HEK293T (cell line): ENCODE results near the gene LPCAT1.

Experiments used
- CTCF ChIA-PET: fragments of 350-600 bp; formaldehyde crosslinking; extraction: SDS; loops from one replicate; lab custom pipeline; 2021; ENCODE audit warnings: antibody characterized with exemption, inconsistent platforms; lab: Yijun Ruan, JAX
- POLR2A ChIA-PET: fragments of 350-600 bp; formaldehyde crosslinking; extraction: SDS; loops from one replicate; lab custom pipeline; 2020; ENCODE audit warnings: antibody characterized with exemption, inconsistent platforms; lab: Yijun Ruan, JAX
- DNase-seq: peaks from one replicate; pipeline ENCODE4 v3.0.0; 2012; ENCODE audit warnings: mixed read lengths; ENCODE audit errors: extremely low spot score
- ARNT ChIP-seq: fragments of 450-650 bp; IDR thresholded peaks from 2 replicates; pipeline ENCODE4 v1.6.1; 2017; ENCODE audit warnings: mild to moderate bottlenecking
- BHLHE40 ChIP-seq: fragments of 450-650 bp; IDR thresholded peaks from 2 replicates; pipeline ENCODE4 v1.6.1; 2016; ENCODE audit warnings: mild to moderate bottlenecking, moderate library complexity, borderline replicate concordance
- CTBP1 ChIP-seq: fragments of 450-650 bp; IDR thresholded peaks from 2 replicates; pipeline ENCODE4 v1.6.1; 2016; ENCODE audit warnings: borderline replicate concordance
- ELF4 ChIP-seq: fragments of 450-650 bp; IDR thresholded peaks from 2 replicates; pipeline ENCODE4 v1.6.1; 2017; ENCODE audit warnings: antibody characterized with exemption
- FOXA1 ChIP-seq: fragments of 450-650 bp; IDR thresholded peaks from 2 replicates; pipeline ENCODE4 v1.6.1; 2016; ENCODE audit warnings: mild to moderate bottlenecking
- FOXK2 ChIP-seq: fragments of 450-650 bp; IDR thresholded peaks from 2 replicates; pipeline ENCODE4 v1.6.1; 2016; ENCODE audit warnings: mild to moderate bottlenecking
- FOXM1 ChIP-seq: fragments of 450-650 bp; IDR thresholded peaks from 2 replicates; pipeline ENCODE4 v1.6.1; 2017; ENCODE audit warnings: mild to moderate bottlenecking, borderline replicate concordance
- HDGF ChIP-seq: fragments of 450-650 bp; IDR thresholded peaks from 2 replicates; pipeline ENCODE4 v1.6.1; 2017; ENCODE audit warnings: antibody characterized with exemption, borderline replicate concordance
- L3MBTL2 ChIP-seq: fragments of 450-650 bp; conservative IDR thresholded peaks from 2 replicates; pipeline ENCODE4 v1.6.1; 2016; ENCODE audit warnings: mild to moderate bottlenecking
- LEF1 ChIP-seq: fragments of 450-650 bp; IDR thresholded peaks from 2 replicates; pipeline ENCODE4 v1.6.1; 2017; ENCODE audit warnings: mild to moderate bottlenecking, borderline replicate concordance
- NFRKB ChIP-seq: fragments of 450-650 bp; IDR thresholded peaks from 2 replicates; pipeline ENCODE4 v1.6.1; 2016; ENCODE audit warnings: mild to moderate bottlenecking, moderate library complexity
- SP1 ChIP-seq: fragments of 450-650 bp; IDR thresholded peaks from 2 replicates; pipeline ENCODE4 v1.6.1; 2017
- SUZ12 ChIP-seq: fragments of 450-650 bp; IDR thresholded peaks from 2 replicates; pipeline ENCODE4 v1.6.1; 2016; ENCODE audit warnings: mild to moderate bottlenecking
- TARDBP ChIP-seq: fragments of 450-650 bp; IDR thresholded peaks from 2 replicates; pipeline ENCODE4 v1.6.1; 2016
- ZNF384 ChIP-seq: fragments of 450-650 bp; IDR thresholded peaks from 2 replicates; pipeline ENCODE4 v1.6.1; 2016
- TF ChIP-seq, protein P1 (sequence below): fragments of 450-650 bp; IDR thresholded peaks from 2 replicates; pipeline ENCODE4 v1.6.1; 2016

Gene LPCAT1

DNA sequence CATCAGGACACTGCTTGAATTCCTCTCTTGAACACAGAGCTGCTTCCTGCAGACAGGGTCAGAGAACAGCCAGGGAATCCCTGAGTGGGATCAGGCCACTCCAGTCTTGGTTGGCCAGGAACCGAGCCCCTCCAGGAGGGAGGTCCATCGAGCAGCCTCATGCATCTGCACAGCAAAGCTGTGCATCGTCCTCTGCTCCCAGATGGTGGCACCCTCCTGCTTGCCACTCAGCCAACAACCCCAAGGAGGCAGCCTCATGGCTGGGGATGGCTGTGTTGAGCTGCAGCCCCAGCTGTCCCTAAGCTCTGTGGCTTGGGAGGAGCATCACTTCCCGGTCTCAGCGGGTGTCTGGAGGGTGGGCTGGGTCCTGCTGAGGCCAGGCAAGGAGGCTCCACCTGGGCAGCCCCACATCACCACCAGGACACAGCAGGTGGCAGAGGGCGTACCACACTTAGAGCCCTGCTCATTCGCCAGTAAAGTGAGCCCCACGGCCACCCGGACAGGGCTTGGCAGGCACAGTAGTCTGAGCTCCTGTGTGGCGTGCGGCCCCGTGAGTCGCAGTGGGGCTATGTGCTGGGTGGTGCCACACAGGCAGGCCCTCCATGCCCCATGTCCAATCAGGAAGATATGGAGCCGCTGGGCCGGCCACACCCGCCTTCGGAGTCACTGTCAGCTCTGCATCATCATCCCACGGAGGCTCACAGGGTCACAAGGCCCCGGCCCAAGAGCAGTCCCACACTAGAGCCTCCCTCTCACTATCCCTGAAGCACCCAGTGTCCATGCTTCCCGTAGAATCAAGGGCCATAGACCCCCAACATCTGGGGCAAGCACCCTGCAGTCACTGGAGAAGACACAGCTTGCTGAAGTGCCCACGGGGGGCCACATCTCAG is 11.9 kb downstream of the LPCAT1 start:
- no peak for DNase-seq
- ChIA-PET CTCF (interaction anchor here (1.7 kb wide), 1 partner anchor 9 kb away, joined by 7 read pairs; no protein-coding TSS in a partner anchor), POLR2A (no interaction called here)
- TF ChIP-seq FOXM1 (no peak), ELF4 (no peak)

DNA sequence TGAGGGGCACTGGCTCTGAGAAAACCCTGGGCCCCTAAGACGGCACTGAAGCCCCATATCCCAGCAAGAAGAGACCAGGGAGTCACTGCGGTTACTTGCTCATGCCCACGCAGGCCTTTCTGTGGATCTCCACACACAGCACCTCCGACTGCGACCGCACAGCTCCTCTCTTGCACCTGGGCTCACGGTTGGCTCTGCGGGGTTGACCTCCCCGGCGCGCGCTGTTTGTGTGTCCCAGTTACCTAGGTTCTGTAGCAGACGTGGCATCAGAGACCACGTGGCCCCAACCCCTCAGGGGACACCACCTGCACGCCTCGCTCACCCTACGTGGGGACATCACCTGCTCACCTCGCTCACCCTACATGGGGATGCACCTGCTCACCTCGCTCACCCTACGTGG is 12.7 kb downstream of the LPCAT1 start:
- TF ChIP-seq HDGF (no peak), NFRKB (no peak), FOXA1 (no peak), FOXM1 (no peak), TARDBP (no peak), FOXK2 (no peak), LEF1 (no peak), BHLHE40 (no peak), SP1 (no peak), ARNT (no peak), ZNF384 (no peak), ELF4 (no peak), L3MBTL2 (no peak), SUZ12 (no peak), CTBP1 (no peak)
- TF ChIP-seq, protein P1, sequence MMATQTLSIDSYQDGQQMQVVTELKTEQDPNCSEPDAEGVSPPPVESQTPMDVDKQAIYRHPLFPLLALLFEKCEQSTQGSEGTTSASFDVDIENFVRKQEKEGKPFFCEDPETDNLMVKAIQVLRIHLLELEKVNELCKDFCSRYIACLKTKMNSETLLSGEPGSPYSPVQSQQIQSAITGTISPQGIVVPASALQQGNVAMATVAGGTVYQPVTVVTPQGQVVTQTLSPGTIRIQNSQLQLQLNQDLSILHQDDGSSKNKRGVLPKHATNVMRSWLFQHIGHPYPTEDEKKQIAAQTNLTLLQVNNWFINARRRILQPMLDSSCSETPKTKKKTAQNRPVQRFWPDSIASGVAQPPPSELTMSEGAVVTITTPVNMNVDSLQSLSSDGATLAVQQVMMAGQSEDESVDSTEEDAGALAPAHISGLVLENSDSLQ = no peak
- CTCF ChIA-PET = no interaction called here
- POLR2A ChIA-PET = no interaction called here
- no peak for DNase-seq

DNA sequence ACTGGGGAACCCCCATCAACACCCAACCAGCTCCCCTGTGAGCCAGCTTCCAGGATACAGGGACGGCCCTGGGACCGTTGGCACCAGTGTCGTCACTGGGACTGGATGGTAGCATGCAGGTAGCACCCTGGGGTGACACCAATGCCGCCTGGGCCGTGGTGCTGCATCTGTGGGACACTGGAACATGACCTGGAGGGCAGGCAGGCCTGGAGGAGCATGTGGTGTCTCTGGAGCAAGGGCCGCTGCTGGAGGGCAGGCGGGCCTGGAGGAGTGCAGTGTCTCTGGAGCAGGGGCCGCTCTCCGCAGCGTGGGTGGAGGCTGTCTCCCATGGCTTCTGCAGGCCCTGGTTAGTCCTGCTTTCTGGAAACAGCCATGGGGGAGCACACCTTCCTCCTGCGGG is 13.1 kb downstream of the LPCAT1 start:
- ChIA-PET POLR2A (no interaction called here), CTCF (interaction anchor here (0.6 kb wide), 1 partner anchor 36 kb away, joined by 3 read pairs; no protein-coding TSS in a partner anchor)
- TF ChIP-seq L3MBTL2 (no peak), FOXM1 (no peak), SP1 (no peak), FOXK2 (no peak), HDGF (no peak), TARDBP (no peak), ARNT (no peak), FOXA1 (no peak), NFRKB (no peak), LEF1 (no peak), BHLHE40 (no peak), CTBP1 (no peak)
- TF ChIP-seq, protein P1 = no peak
- DNase-seq = no peak

DNA sequence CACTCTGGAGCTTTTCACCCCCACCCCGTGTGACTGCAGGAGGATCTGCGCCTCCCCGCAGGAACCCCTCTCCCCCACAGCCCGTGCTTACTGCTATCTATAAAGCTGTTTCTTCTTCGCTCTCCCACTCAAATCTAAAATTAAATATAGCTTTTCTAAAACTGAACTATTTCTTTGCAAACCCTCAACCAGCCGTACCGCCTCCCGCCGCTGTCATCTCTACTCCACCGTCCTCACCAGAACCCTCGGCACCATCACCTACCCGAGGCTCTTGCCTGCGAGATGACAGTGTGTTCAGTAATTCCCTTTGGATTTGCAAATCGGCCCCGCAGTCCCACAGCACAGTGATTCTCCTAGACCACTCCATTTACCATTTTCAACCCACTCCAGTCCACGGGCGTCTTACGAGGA is 13.6 kb downstream of the LPCAT1 start:
- CTCF ChIA-PET = interaction anchor here (0.6 kb wide), 1 partner anchor 35 kb away, joined by 3 read pairs; no protein-coding TSS in a partner anchor
- no peak for TF ChIP-seq SUZ12
- DNase-seq = no peak
- POLR2A ChIA-PET = no interaction called here

DNA sequence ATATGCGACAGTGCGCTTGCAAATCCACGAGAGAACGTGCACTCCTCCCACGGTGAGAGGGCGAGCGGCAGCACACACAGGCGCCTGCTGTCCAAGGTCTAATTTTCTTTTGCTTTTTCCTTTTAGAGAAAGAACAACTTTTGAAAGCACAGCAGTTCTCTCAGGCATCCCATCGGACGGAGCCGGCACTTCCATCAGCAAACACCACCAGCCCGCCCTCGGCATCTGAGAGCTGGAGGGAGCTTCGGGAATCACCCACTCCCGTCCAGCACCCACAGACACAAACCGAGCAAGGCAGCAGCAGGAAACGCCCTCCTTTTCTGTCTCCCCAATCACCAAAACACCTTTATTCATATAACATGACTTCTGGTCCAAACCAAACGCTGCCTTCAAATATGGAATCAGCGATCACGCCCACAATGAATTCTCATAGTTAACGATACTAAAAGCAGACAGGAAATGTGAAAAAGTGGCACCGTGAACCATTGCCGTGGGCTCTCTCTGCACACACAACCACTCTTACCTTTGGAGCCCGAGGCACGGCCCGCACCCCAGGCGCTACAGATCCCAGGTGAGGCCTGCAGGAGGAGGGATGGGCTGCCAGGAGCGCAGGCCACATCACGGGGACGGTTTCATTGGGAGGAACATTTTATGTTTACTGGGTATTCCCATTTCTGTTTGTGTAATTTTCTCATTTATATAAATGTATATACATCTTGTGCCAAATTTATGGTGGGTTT is 14.2 kb downstream of the LPCAT1 start:
- ChIA-PET POLR2A (no interaction called here), CTCF (no interaction called here)
- no peak for DNase-seq
- TF ChIP-seq FOXA1 = no peak
- TF ChIP-seq HDGF = no peak
- TF ChIP-seq ARNT = no peak

DNA sequence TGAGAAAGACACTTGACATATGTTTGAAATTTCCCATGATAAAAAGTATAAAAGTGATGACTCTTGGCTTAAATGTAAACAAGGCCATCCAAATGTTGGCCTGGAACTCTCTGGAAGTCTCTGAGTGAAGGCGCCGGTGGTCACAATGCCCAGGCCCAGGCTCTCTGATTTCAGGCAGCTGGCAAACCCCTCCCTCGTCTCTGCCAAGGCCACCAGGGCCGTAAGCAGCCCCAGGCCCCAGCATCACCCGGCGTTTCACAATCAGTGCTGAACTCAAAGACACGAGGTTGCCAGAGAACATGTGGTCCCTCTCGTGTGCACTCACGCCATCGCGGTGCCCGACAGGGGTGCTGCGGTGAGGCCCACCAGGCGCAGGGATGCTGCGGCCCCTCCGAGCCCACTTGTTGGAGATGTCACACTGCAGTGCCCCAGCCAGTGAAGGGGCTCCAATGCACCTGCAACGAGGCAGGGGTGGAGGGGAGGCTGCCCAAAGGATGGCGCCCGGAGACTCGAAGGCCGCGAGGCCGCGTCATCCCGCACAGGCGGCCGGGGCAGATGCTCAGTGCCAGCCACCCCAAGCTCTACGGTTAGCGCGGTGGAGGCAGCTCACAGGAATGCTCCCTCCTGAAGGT is 15.0 kb downstream of the LPCAT1 start:
- ChIA-PET POLR2A (no interaction called here), CTCF (no interaction called here)
- DNase-seq = no peak
- TF ChIP-seq FOXA1 (no peak), ELF4 (no peak)
